COLO668 (cell line): ENCODE measurements around the gene PFDN6.
A peak's percentile ranks its signal among the peaks of the same experiment; 100 is the strongest.
"Not testable (repeated sequence)": the region's sequence is repeated elsewhere in the genome, so short reads cannot be mapped to it uniquely, and the experiment has no call there.

Experiments
- DNase-seq: peaks from one replicate; lab custom pipeline; 2025; ENCODE audit not compliant: unreplicated experiment; lab: John Stamatoyannopoulos, UW

Gene PFDN6

GRCh38 chr6:33273129-33273923, 16.1 kb upstream of the PFDN6 start:
- DNase-seq: no peak

- DNase-seq: no peak
Measured at GRCh38 chr6:33273924-33274902, 15.2 kb upstream of the PFDN6 start.

GRCh38 chr6:33275795-33276580, 13.4 kb upstream of the PFDN6 start:
- not testable (repeated sequence) for DNase-seq

GRCh38 chr6:33276581-33276863, 12.9 kb upstream of the PFDN6 start:
- no peak for DNase-seq

GRCh38 chr6:33276864-33277662, 12.3 kb upstream of the PFDN6 start, which contains the start of gene B3GALT4:
Gene B3GALT4 (plus strand): TSS chr6:33277123. CDS start chr6:33277420, 297 bp downstream.
- DNase-seq: peak; percentile 87

GRCh38 chr6:33277663-33278391, 11.6 kb upstream of the PFDN6 start:
- no peak for DNase-seq

GRCh38 chr6:33278392-33278741, 11.0 kb upstream of the PFDN6 start:
- no peak for DNase-seq

GRCh38 chr6:33278810-33279209, 10.6 kb upstream of the PFDN6 start:
- DNase-seq: no peak

- no peak for DNase-seq
Measured at GRCh38 chr6:33279257-33279695, 10.1 kb upstream of the PFDN6 start.

GRCh38 chr6:33279971-33280511, 9.4 kb upstream of the PFDN6 start:
- DNase-seq: peak; percentile 62

- DNase-seq: no peak
Measured at GRCh38 chr6:33280539-33280938, 8.9 kb upstream of the PFDN6 start.

- DNase-seq: not testable (repeated sequence)
Measured at GRCh38 chr6:33285214-33285613, 4.2 kb upstream of the PFDN6 start.

GRCh38 chr6:33286946-33287914, 2.2 kb upstream of the PFDN6 start:
- DNase-seq: no peak

GRCh38 chr6:33288141-33288920, 1.1 kb upstream of the PFDN6 start:
- DNase-seq: no peak

- DNase-seq: no peak
Measured at GRCh38 chr6:33289784-33290315, 449 bp downstream of the PFDN6 start.

- no peak for DNase-seq
Measured at GRCh38 chr6:33290459-33290858, 1.1 kb downstream of the PFDN6 start.

- DNase-seq: no peak
Measured at GRCh38 chr6:33292996-33293682, 3.7 kb downstream of the PFDN6 start.
